Neural progenitor cell (in vitro differentiated cells): Measurements from ENCODE around the gene RASD1. TPM values are rescaled to one million over a fixed set of nuclear protein-coding genes. Genes with fewer than 3 reads are reported as not detected.

Source experiments
- DNase-seq: peaks from one replicate; pipeline ENCODE4 v3.0.0-alpha.2; 2016; ENCODE audit warnings: low spot score
- H2AFZ ChIP-seq: fragments of 200-600 bp; sonication (generic); replicated peaks from 2 replicates; pipeline ENCODE4 v1.6.1; 2016; ENCODE audit warnings: antibody characterized with exemption
- H3F3A ChIP-seq: fragments of 200-600 bp; sonication (generic); 2 replicates; pipeline ENCODE4 v1.6.1; 2016; ENCODE audit warnings: antibody characterized with exemption, low read depth
- H3K27ac ChIP-seq: fragments of 200-600 bp; sonication (generic); 2 replicates; pipeline ENCODE4 v1.5.1; 2016; ENCODE audit warnings: mild to moderate bottlenecking
- H3K27me3 ChIP-seq: fragments of 200-600 bp; sonication (generic); 2 replicates; pipeline ENCODE4 v1.6.1; 2016; ENCODE audit warnings: mild to moderate bottlenecking, moderate library complexity
- H3K36me3 ChIP-seq: fragments of 200-600 bp; sonication (generic); 2 replicates; pipeline ENCODE4 v1.5.1; 2016
- H3K4me1 ChIP-seq: fragments of 200-600 bp; sonication (generic); 2 replicates; pipeline ENCODE4 v1.6.1; 2016; ENCODE audit warnings: mixed run types
- H3K4me2 ChIP-seq: fragments of 200-600 bp; sonication (generic); 2 replicates; pipeline ENCODE4 v1.6.1; 2016
- H3K4me3 ChIP-seq: fragments of 200-600 bp; sonication (generic); 2 replicates; pipeline ENCODE4 v1.5.1; 2016
- H3K79me2 ChIP-seq: fragments of 200-600 bp; sonication (generic); 2 replicates; pipeline ENCODE4 v1.6.1; 2016; ENCODE audit warnings: low read depth
- H3K9ac ChIP-seq: fragments of 200-600 bp; sonication (generic); 2 replicates; pipeline ENCODE4 v1.6.1; 2016
- H3K9me3 ChIP-seq: fragments of 200-600 bp; sonication (generic); 2 replicates; pipeline ENCODE4 v1.5.1; 2016; ENCODE audit warnings: low read depth
- H4K20me1 ChIP-seq: fragments of 200-600 bp; sonication (generic); 2 replicates; pipeline ENCODE4 v1.6.1; 2016; ENCODE audit warnings: low read depth
- H3K27ac Mint-ChIP-seq: 3 replicates; pipeline ENCODE4 v1.8.0; 2021; ENCODE audit warnings: mixed read lengths
- H3K27me3 Mint-ChIP-seq: 2 replicates; pipeline ENCODE4 v1.8.0; 2022; ENCODE audit warnings: low read depth, mild to moderate bottlenecking, inconsistent platforms, moderate library complexity, mixed read lengths; ENCODE audit not compliant: insufficient read depth
- H3K36me3 Mint-ChIP-seq: 3 replicates; pipeline ENCODE4 v1.8.0; 2021; ENCODE audit warnings: mixed read lengths
- H3K4me1 Mint-ChIP-seq: 3 replicates; pipeline ENCODE4 v1.8.0; 2021; ENCODE audit warnings: mixed read lengths
- H3K4me3 Mint-ChIP-seq: 3 replicates; pipeline ENCODE4 v1.8.0; 2021; ENCODE audit warnings: mild to moderate bottlenecking, moderate library complexity, mixed read lengths
- H3K9me3 Mint-ChIP-seq: 3 replicates; pipeline ENCODE4 v1.8.0; 2020; ENCODE audit warnings: mixed read lengths
- EZH2 ChIP-seq: fragments of 200-600 bp; sonication (generic); IDR thresholded peaks from 2 replicates; pipeline ENCODE4 v1.6.1; 2017; ENCODE audit warnings: antibody characterized with exemption, mild to moderate bottlenecking, moderate library complexity
- EZH2phosphoT487 ChIP-seq: fragments of 200-600 bp; sonication (generic); IDR thresholded peaks from 2 replicates; pipeline ENCODE4 v1.6.1; 2017; ENCODE audit warnings: antibody characterized with exemption
- total RNA-seq: library from RNA; depleted of rRNA; stranded (reverse); fragments of >200 nt; gene quantifications from 2 replicates; pipeline ENCODE4 v1.2.3, GENCODE V29; 2015; ENCODE audit warnings: low replicate concordance
- TF ChIP-seq, protein P1 (sequence below): fragments of 200-600 bp; sonication (generic); IDR thresholded peaks from 2 replicates; pipeline ENCODE4 v1.5.1; 2017; ENCODE audit warnings: antibody characterized with exemption, mild to moderate bottlenecking

RASD1 gene
- total RNA-seq, 1 donor from 2014 or later, result 0.88 TPM

DNA sequence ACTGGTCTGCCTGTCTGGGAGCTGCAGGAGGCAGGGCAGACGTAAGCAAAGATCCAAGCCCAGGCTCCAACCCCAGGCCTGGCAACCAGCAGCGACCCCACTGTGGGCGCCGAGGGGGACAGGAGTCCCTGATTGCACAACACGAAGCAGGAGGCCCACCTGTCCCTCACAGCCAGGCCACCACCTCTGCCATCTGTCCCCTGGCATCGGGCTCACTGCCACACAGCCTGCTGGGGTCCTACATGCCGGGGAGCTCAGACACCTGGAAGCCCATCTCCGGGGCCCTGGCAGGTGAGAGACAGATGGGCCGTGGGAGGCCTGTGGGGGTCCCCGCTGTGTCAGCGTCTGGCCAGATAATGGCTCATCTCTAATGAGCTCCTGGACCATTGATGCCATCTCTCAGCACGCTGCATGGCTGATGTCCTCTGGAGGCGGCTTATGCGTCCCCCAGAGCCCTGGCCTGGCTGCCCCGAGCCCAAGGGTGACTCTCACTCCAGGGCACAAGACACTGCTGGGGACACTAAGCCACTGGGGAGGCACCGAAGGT is 11.3 kb upstream of the RASD1 start:
- no peaks in the 10 kb centered on the region for H3K27me3 Mint-ChIP-seq
- Histone ChIP-seq H3K36me3 (no peaks in the 10 kb centered on the region), H3K79me2 (no peaks in the 10 kb centered on the region), H3K9ac (no peak overlapping the region), H3K27me3 (no peaks in the 10 kb centered on the region), H2AFZ (no peak overlapping the region), H3F3A (no peaks in the 10 kb centered on the region), H3K4me2 (no peak overlapping the region), H3K4me1 (peaks cover 5% of the 10 kb centered on the region), H3K27ac (no peak overlapping the region), H3K9me3 (no peaks in the 10 kb centered on the region), H4K20me1 (no peaks in the 10 kb centered on the region), H3K4me3 (no peak overlapping the region)
- no peak overlapping the region for H3K27ac Mint-ChIP-seq
- no peak for DNase-seq
- H3K4me3 Mint-ChIP-seq, result no peak overlapping the region
- H3K9me3 Mint-ChIP-seq, result no peaks in the 10 kb centered on the region
- peaks cover 21% of the 10 kb centered on the region for H3K4me1 Mint-ChIP-seq
- TF ChIP-seq EZH2phosphoT487 (no peak), EZH2 (no peak)
- TF ChIP-seq, protein P1, sequence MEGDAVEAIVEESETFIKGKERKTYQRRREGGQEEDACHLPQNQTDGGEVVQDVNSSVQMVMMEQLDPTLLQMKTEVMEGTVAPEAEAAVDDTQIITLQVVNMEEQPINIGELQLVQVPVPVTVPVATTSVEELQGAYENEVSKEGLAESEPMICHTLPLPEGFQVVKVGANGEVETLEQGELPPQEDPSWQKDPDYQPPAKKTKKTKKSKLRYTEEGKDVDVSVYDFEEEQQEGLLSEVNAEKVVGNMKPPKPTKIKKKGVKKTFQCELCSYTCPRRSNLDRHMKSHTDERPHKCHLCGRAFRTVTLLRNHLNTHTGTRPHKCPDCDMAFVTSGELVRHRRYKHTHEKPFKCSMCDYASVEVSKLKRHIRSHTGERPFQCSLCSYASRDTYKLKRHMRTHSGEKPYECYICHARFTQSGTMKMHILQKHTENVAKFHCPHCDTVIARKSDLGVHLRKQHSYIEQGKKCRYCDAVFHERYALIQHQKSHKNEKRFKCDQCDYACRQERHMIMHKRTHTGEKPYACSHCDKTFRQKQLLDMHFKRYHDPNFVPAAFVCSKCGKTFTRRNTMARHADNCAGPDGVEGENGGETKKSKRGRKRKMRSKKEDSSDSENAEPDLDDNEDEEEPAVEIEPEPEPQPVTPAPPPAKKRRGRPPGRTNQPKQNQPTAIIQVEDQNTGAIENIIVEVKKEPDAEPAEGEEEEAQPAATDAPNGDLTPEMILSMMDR, result no peak
- no peaks in the 10 kb centered on the region for H3K36me3 Mint-ChIP-seq

DNA sequence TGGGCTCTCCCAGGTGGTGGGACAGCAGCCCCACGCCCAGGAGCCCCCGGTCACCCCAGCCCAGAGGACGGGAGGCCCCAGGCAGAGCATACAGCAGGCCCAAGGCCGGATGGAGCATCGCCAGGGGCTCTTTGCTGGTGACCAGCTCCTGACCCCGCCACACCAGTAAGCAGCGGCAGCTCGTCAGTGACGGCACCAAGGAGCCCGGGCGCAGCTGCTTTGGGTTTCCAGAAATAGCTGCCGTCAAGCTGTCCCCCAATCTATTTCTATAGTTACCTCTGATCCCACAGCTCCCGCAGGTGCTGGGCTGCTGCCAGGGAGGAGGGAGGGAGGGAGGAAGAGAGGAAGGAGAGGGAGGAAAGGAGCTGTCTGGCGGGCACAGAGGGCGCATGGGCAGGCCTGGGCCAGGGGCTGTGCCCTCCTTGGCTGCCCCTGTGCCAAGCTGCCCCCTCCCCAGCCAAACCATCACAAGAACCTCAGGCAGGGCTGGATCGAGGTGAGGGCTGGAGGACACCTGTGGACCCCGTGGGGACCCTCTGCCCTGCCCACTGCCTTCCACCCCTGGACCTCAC is 10.8 kb upstream of the RASD1 start:
- H3K27ac ChIP-seq, result no peak overlapping the region
- peaks cover 5% of the 10 kb centered on the region for H3K4me1 ChIP-seq
- no peaks in the 10 kb centered on the region for H3F3A ChIP-seq
- no peaks in the 10 kb centered on the region for H3K36me3 Mint-ChIP-seq
- H3K79me2 ChIP-seq, result no peaks in the 10 kb centered on the region
- H3K27me3 Mint-ChIP-seq, result no peaks in the 10 kb centered on the region
- TF ChIP-seq EZH2, result no peak
- TF ChIP-seq EZH2phosphoT487, result no peak
- TF ChIP-seq, protein P1, result no peak
- H3K9me3 ChIP-seq, result no peaks in the 10 kb centered on the region
- H2AFZ ChIP-seq, result no peak overlapping the region
- H3K4me3 ChIP-seq, result no peak overlapping the region
- H3K9ac ChIP-seq, result no peak overlapping the region
- no peaks in the 10 kb centered on the region for H4K20me1 ChIP-seq
- no peak overlapping the region for H3K4me2 ChIP-seq
- H3K27ac Mint-ChIP-seq, result no peak overlapping the region
- H3K4me3 Mint-ChIP-seq, result no peak overlapping the region
- peaks cover 24% of the 10 kb centered on the region for H3K4me1 Mint-ChIP-seq
- H3K9me3 Mint-ChIP-seq, result no peaks in the 10 kb centered on the region
- DNase-seq, result no peak
- no peaks in the 10 kb centered on the region for H3K27me3 ChIP-seq
- H3K36me3 ChIP-seq, result no peaks in the 10 kb centered on the region

DNA sequence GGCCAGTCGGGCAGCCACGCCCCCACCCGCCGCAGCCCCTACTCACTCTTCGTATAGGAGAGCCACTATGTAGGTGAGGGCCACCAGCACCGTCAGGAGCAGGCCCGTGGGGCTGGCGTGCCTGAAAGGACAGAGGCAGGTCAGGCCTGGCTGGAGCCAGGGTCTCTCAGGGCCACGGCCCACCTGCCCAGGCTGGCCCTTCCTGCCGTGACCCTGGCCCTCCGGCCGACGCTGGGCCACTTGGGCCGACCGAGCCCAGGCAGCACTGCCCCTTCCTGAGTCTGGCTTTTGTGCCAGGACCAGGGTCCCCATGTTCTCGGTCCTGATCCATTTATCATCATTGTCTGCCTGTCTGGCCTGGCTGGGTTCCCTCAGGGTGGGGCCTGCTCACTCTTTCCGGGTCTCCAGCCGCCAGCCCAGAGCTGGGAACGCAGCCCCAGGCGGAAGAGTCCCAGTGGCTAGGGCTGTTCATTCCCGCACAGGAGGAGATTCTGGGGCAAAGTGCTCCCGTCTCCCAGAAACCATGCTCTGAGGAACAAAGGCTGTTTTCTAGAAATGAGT is 10.1 kb upstream of the RASD1 start:
- Histone ChIP-seq H3K4me2 (no peak overlapping the region), H3K79me2 (no peaks in the 10 kb centered on the region), H3K4me3 (no peak overlapping the region), H3K27ac (no peak overlapping the region), H3K36me3 (no peaks in the 10 kb centered on the region), H4K20me1 (no peaks in the 10 kb centered on the region), H3K9me3 (no peaks in the 10 kb centered on the region), H3K9ac (no peak overlapping the region), H3K27me3 (no peaks in the 10 kb centered on the region), H3K4me1 (peaks cover 5% of the 10 kb centered on the region), H2AFZ (no peak overlapping the region), H3F3A (no peaks in the 10 kb centered on the region)
- no peak for DNase-seq
- no peak for TF ChIP-seq EZH2phosphoT487
- TF ChIP-seq EZH2, result no peak
- TF ChIP-seq, protein P1, result no peak
- Mint-ChIP-seq H3K27ac (no peak overlapping the region), H3K4me1 (peaks cover 24% of the 10 kb centered on the region), H3K36me3 (no peaks in the 10 kb centered on the region), H3K27me3 (no peaks in the 10 kb centered on the region), H3K9me3 (no peaks in the 10 kb centered on the region), H3K4me3 (no peak overlapping the region)
